Stimulated activated CD4-positive, alpha-beta T cell treated with anti-CD3 and anti-CD28 coated beads, TNF-alpha, amount 100 ng/mL, for 48 hours (primary cell): ENCODE measurements around the gene NOS1AP.

ENCODE experiments used
- DNase-seq, 3 donors: peaks; one replicate each; pipeline ENCODE4 v3.0.0-alpha.2; 2020; ENCODE audit warnings: low read depth in 3 of 3

The NOS1AP gene

DNA sequence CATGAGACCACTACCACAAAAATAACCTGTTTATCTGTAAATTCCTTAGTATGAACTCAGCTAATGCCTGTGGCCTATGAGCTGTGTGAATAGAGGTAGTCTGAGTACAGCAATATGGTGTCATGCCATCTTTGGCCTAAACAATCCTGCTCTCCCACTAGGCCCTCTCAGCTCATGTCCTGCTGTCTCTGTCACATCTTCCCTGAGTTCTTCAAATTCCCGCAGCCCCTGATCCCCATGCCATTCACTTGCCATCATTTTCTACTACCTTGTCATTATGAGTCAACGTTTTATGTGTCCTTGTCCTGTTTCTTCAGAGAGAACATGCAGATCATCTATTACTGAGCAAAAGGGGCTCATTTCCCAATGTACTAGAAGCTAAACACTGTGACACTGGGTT, 181.6 kb downstream of the NOS1AP start:
- no peak for DNase-seq

DNA sequence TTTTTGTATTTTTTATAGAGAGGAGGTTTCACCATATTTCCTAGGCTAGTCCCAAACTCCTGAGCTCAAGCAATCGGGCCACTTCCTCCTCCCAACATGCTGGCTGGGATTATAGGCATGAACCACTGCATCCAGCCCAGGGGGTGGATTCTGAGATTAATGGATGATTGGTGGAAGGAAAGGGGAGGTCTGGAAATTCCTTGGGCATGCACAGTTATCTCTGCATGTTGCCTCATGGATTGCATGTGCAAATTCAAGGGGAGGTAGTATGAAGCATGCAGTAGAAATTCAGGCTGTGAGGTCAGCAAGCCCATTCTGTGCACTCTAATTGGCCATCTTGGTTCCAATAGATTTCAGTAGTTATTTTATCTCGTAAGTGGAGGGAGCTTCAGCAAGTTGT, 182.7 kb downstream of the NOS1AP start:
- no peak for DNase-seq

DNA sequence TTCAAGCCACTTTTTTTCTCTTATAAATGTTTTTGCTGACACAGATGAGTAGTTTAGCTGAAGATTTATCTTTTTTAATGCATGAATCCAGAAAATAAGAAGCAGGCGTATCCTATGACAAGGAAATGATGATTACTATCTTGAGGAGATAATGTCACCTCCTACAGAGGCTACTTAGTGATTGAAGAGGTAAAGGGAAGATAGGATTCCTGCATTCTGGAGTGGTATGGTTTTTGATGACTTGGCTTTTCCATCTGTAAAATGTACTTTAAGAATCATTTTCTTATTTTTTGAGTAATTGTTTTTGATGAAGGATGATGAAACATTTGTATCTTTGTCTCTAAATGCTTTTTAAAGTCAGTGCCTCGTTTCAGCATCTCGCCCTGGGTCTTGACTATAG, 184.3 kb downstream of the NOS1AP start:
- no peak for DNase-seq

DNA sequence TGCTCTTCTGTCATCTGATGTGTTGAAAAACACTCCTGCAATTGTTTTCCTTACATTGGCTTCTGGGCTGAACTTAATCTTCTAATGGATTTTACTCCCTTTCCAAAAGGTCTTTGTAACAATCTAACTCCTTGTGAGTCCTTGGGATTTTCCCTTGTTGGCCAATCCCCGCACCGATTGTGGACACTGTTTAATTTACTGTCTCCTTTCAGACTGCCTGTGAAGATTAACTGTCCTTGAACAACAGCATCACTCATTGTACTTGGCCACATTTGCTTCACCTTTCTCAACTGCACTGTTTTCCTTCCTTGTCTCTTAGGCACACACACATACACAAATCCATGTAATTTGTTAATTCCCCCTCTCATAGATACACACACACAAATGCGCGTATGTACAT, 186.8 kb downstream of the NOS1AP start:
- DNase-seq, result no peak

DNA sequence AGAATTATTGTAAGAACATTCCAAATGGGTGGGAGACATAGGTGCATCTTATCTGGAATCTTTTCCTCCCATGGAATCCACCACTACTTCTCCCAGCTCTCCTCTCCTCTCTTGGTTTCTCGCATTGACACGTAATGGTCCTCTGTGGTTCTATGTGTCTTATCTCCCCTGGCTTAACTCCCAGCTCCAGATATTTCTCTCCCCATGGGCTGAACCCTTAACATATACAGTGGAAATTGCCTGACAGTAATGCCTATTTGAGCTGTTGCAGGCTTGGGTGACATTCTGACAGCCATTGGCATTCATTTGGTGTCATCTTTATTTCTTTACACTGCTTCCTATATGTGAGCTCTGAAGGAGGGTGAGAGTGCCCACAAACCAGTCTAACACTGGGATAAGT, 188.9 kb downstream of the NOS1AP start:
- DNase-seq, result no peak

DNA sequence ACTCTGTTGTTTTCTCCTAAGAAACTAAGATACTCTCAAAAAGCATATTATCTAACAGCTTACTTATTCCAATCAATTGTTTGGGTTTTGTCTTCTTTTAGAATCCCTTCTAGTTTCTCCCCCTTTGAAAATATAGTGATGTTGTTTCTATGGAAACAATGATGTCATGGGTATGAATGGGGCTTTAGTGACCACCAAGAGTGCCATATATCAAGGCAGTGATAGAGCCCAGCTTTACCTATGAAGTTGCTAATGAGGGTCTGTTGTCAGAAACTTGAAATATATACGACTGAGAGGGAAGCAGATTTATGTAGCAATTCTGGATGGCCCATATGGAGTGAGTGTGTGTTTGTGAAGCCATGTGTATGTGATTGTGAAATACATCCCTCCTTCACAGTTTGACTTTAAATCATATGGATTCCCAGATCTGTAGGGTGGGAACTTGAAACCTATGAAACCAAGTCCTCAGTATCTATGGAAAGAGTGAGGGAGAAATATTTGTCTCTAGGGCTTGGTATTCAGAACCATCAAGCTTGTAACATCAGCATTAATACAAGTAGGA, 190.5 kb downstream of the NOS1AP start:
- DNase-seq, result no peak

DNA sequence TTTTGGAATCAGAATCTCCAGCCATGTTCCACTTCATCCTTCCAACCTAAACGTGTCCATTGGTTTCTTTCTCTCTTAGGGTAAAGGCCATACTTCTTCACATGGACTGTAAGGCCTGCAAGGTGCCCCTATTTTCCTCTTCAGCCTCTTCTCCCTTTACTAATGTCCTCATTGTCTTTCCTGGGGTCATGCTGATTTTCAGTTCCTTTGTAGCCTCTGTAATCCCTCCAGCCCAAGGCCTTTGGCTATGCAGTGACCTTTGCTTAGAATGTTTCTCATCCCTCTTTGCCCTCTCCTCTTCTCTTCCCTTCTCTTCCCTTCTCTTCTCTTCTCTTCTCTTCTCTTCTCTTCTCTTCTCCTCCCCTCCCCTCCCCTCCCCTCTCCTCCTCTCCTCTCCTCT, 194.6 kb downstream of the NOS1AP start:
- no peak for DNase-seq

DNA sequence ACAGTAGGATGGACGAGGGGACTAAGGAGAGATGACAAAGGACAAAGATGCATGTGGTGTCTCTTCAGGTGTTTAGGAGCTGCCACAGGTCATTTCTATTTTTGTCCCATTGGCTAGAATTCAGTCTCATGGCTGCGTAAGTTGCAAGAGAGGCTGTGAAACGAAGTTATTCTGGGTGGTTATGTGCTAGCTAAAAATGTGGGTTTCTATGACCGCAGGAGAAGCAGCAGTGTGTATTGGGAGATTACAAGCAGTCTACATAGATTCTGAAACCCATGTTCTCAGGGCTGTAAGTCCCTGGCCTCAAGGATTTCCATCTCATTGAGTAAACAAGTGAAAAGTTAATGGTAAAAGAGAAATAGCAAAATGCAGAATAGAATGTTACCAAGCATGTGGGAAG, 196.5 kb downstream of the NOS1AP start:
- no peak for DNase-seq

DNA sequence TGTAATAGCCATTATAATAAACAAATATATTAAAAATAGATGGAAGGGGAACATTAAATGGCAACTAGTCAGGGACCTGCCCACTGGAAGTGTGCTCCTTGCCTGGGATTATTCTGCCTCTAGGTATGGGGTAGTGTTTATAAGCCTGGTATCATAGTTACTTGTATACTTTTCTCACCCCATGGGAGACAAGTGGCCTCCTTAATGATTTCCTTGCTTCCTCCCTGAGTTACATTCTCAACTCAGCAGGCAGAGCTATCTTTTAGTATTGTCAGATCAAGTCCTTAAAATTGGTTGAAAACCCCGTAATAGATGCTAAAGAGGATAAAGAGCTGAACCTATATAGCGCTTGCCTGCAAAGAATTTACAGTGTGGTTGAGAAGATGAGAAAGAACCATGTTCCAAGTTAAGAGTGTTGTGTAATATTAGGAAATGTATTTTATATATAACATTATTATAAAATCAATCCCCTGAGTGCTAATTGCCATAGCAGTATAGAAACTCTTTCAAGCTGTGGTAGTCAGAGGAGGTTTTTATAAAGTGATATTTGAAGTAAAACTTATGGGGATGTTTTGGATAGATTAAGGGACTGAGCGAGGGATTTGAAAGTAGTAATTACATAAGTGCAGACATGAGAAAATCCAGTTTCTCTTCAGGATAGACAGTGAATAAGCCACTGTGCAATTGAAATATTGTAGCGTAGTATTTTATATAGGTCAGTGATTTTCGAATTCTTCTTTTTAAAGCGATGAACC, 200.7 kb downstream of the NOS1AP start:
- no peak for DNase-seq

DNA sequence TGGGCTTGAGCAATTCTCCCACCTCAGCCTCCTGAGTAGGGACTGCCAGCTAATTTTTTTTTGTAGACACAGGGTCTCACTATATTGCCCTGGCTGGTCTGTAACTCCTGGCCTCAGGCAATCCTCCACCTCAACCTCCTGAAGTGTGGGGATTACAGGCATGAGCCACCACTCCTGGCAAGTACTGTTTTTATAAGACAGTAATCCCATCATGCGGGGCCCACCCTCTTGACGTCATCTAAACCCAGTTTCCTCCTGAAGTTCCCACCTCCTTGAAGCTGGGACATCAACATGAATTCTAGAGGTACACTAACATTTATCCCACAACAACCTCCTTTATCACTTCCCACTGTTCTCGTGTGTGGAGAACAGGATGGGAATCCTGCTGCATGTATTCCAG, 202.5 kb downstream of the NOS1AP start:
- no peak for DNase-seq

DNA sequence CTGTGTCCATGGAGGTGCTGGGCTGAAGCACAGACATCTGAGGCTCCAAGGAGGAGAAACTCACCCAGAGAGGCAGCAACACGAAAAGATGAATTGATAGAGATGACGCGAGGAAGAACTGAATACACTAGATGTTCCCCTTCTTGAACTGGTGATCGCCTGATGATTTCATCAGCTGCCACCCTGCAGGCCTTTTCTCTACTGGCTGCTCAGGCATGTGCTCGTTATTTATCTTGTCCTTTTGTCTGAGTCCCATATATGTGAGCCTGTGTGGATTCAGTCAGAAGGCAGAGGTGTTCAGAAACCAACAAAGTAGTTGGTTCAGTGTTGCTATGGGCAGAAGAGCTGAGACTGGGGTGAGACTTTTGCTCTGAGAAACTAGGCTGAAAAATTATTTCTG, 202.9 kb downstream of the NOS1AP start:
- DNase-seq, result no peak

DNA sequence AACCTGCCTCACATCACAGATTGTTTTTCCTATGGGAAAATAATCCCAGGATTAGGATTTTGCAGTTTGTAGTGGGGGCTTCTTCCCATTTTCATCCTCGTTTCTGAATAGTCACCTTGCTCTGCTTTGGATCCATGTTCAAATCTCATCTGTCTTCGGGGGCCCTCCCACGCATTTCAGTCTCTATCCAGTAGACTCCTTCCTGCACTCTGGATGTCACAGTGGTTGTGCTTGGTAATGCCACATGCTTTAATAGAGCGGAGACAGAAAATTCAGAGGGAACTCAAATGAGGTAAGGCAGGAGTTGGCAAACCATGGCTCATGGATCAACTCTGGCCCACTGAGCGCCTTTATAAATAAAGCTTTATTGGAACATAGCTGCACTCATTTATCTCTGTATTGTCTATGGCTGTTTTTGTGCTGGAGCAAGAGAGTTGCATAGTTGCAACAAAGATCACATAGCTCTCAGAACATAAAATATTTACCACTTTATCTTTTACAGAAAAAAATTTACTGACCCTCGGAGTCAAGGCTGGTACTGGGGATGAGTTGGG, 206.2 kb downstream of the NOS1AP start:
- no peak for DNase-seq

DNA sequence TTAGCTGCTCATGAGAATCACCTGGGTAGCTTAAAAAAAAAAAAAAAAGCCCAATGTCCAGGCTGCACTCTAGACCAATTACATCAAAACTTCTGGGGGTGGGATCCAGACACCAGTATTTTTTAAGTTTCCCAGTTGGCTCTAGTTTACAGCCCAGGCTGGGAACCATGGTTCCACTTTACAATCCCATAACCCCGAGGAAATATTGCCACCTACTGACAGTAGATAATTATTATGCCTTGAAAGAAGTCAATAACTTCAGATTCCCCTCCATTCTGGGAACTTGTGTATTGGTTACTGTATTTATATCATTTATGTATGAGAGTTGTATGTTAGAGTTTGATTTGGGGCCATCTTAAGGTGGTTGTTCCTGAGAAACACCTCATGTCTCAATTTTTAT, 207.0 kb downstream of the NOS1AP start:
- no peak for DNase-seq

DNA sequence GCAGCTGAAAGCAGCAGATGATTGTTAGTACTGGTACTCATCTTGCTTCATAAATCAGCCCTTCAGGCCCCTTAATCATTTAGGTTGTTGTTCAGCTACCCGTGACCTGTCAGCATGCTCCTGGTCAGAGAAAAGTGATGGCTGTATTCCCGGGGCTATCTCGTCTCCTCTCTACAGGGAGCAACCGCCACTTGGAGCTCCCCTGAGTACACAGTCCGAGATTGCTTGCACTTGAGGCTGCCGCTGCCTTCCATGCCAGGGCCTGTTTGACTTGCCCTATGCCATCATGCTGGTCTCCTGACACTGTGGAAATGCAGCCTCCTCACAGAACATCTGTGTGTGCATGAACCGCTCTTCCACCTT, 209.6 kb downstream of the NOS1AP start:
- DNase-seq, result no peak

DNA sequence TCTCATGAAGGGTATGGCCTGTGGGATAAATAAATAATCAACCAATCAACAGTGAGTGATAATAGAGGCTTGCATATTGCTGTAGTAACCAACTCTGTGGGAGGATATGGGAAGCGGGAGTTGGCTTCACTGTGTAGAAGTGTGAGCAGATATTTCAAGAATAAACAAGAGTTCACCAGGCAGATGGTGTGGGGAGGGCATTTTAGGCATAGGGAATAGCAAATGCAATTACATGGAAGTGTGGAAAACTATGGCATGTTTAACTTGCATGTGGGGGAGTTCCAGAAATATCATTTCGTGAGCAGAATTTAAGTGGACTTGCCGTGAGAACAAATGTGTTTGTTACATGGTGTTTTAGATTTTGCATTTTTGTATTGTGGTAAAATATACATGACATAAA, 211.9 kb downstream of the NOS1AP start:
- DNase-seq, result no peak

DNA sequence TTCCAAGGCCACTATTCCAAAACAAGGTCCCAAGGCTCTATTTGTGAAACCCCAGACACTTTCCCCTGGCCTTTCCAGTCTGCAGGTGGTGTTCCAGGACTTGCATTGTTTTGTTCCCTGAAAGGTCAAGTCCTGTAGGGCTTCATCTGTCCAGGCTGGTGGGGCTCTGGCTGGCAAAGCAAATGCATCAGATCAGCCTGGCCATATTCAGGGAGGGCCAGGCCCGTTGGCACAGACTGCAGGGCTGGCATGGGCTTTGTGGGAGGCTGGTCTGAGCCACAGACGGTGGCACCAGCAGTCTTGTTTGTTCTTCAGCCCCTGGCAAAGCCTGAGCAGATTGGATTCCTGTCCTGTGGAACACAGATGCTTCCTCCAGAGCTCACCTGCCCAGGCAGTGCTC, 214.2 kb downstream of the NOS1AP start:
- DNase-seq, result no peak

DNA sequence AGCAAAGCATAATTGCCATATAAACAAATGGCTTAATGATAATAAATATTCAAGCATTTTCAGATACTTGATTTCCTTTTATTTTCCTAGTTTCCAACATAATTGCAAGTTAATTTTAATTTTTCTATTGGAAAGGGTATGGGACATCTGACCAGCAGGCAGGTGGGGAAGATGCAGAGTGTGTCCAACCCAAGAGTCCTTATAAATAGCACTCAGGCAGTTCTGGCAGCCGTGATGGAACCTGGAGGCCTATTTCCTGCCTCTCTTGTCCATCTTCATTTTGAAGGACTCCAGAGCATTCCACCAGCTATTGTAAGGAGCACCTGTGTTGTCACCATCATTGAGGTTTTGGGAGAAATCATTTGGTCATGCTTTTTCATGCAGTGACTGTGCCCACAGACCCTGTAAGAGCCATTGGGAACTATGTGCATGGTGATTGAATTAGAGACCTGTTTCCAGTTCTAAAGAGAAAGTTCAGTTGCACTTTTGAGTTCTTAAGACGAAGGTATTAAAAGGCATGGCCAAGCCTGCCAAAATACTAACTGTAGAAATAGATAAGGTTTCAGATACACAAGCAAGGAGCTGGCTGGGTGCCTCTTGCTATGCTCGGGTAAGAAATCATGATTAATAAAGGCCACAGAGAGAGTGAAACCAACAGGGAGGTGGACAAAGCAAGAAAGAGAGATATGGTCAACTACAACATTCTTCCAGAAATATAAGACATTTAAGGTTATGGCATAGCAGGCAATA, 214.9 kb downstream of the NOS1AP start:
- no peak for DNase-seq

DNA sequence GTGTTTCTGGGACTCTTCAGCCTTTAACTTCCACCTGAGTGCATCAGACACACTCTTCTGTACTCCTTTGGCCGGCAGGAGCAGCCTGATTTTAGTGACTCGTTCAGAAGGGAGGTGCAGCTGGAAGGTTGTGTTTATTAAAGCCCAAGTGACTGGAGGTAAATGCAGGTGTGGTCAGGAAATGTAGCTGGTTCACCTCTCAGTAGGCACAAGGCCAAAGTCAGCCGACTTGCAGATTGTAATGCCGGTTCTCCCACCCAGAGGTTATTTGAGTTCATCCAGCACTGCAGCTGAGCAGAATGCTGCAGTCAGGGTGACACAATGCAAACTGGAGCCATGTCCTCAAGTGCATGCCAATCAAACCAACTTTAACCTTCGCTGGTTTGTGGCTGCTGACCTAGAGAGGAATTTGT, 215.7 kb downstream of the NOS1AP start:
- no peak for DNase-seq

DNA sequence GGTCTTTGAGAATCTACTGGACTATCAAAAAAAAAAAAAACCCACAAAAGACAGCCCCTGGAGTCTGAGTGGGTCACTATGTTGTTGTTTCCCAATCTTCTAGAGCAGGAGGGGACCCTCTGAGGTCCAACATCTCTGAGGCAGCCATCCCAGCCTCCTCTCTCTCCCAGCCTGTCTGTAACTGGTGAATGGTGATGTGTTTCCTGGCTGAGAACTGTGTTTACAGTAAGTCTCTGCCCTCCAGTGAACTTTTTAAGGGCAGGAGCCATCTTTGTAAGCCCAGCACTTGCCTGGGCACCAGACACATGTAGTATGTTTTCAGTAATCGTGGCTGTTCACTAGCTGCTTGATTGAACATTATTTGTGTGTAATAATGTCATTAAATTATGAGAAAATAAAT, 221.5 kb downstream of the NOS1AP start:
- DNase-seq, result no peak

DNA sequence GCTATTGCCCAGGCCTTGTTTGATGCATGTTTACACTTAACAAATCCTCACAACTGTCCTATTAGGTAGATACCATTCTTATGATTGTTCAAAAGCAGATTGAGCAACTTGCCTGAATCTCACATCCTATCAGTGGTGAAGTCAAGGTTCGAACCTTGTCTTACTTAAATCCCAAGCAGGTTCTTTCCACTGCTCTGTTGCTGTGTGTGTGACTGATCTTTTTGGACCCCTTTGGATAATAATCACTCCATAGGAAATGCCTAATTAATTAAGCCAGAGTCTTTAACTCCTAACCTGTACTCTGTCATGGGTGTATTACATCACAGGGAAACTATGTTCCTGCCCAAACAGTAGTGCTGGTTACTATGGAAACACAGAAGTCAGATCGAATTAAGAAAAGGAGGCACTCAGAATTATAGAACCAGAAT, 222.9 kb downstream of the NOS1AP start:
- DNase-seq, result no peak

DNA sequence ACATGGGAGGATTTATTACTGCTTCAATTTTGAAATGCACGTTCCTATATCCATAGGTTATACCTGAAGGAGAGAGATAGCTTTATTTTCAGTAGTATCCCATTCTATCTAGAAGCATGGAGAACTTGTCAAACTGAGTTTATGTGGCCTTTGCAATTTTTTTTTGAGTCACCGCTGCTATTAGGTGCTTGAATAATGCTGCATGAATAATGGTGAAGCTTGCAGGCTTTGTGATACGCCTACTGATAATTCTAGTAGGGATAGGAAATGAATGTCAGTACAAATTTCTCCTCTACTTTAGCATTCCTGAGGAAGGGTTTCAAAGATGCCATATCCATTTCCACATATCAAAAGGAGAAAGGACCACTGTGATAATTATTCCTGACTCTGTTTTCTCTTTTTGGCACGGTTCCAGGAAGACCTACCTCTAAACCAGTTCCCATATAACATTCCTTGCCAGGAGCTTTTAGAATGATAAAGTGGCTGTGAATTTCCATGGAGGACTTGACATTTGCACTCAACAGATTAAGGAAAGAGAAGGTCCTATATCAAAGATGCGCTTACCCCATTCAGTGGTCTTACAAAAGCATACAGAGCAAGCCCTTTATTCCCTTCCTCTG, 223.7 kb downstream of the NOS1AP start:
- DNase-seq, result no peak

DNA sequence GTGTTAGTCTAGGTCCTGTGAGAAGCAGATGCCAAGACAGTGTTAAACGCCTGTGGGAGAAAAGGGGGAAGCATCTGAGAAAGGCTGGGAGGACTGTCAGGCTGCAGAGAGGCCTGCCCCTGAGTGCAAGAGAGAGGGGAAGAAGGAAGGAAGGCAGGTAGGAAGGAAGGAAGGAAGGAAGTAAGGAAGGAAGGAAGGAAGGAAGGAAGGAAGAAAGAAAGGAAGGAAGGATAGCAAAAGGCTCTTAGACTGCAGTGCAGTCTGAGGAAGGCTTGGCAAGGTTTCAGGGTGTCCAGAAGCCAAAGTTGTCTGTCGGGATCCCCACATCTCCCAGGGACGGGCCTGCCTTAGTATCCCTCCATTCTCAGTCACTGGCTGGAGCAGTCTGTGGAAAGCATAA, 224.5 kb downstream of the NOS1AP start:
- no peak for DNase-seq

DNA sequence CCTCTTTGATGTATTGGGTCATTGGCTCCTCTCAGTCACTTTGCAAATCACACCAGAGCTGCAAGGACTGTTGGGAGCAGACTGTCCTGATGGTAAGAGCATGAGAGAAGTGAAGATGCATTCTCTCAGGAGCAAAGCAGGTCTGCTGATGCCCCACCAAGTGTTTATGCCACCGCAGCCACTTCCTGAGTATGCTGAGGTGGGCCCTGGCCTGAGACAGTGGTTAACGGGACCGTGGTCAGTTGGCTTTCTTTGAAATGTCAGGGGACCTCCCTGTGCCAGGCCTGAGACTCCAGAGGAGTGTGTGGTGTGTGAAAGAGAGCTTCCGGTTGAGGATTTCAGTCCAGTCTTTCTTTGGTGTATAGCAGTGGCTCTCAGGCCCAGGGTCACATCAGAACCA, 227.7 kb downstream of the NOS1AP start:
- DNase-seq, result no peak
